ENCODE measurements around the gene FALEC. TPM values are rescaled to one million over a fixed set of nuclear protein-coding genes. Genes with fewer than 3 reads are reported as not detected.

The FALEC gene
- polyA plus RNA-seq (ENCODE audit: insufficient read depth in 1 of 5, insufficient read length in 5 of 5, low replicate concordance in 1 of 5): under 1 TPM; 0.55 to 0.95 (median 0.76) TPM
- long read RNA-seq, donor 1: 0 reads
- long read RNA-seq, donor 2: 0 reads
- long read RNA-seq, donor 3: 0 reads
- long read RNA-seq, donor 4: 0 reads
- long read RNA-seq, donor 5: 0 reads
- long read RNA-seq, donor 6: 0 reads
- long read RNA-seq, donor 7: 0 reads
- long read RNA-seq, donor 8: 0 reads

DNA sequence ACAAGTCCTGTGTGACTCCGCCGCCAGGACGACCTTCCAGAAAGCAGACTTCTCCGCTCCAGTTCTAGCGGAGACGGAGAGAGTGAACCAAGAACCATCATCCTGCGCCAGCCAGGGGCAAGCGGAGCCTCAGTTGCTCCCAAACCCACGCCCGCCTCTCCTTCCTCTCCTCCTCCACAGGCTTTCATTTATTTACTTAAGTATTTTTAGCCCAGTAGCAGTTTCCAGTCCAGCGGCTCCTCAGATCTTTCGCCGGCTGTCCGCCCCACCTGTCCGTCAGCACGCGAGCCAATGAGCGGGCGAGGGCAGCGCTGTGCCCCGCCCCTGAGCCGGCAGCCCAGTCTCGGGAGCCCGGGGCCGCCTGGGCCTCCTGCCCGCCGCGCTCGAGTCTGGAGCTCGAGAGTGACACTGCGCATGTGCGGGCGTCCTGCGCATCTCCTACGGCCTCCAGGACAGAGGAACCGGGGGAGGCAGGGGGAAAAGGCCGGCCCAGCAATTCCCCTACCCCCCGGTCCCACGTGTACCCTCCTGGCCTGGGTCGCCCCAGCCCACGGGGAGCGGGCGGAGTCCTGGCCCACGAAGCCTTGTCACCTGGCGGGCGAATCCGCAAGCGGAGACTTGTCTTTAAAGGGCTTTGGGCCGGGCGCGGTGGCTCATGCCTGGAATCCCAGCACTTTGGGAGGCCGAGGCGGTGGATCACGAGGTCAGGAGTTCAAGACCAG, at the start of gene FALEC:
FALEC (plus strand) TSS at position 425 of the 722 bp plus-strand sequence.
- peak; percentile 94 to 95 for DNase-seq

DNA sequence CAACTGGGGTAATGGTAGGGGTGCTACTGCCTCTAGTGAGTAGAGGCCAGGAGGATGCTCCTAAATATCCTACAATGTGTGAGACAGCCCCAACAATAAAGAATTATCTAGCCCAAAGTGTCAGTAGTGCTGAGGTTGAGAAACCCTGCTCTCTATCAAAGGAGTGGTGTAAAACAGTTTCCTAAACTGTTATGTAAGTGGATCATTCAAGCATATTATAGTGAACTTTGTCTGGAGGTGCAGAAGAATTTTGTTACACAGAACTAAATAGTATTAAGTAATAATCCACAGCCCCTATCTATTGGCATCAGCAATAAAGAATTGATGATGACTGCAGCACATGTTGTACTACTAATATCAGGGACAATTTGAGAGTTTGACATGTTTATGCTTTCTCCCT, 48.6 kb upstream of the FALEC start:
- no peak for DNase-seq

DNA sequence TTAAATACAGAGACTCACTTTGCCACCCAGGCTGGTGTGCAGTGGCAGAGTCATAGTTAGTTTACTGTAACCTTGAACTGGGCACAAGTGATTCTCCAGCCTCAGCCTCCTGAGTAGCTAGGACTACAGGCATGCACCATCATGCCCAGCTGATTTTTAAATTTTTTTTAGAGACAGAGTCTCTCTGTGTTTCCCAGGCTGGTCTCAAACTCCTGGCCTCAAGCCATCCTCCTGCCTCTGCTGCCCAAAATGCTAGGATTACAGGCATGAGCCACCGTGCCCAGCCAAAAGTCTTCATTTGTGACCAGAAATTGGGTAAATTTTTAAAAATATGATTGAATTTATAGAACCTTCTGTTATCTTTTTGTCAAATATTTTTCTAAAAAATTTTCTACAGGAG, 46.3 kb upstream of the FALEC start:
- no peak for DNase-seq

DNA sequence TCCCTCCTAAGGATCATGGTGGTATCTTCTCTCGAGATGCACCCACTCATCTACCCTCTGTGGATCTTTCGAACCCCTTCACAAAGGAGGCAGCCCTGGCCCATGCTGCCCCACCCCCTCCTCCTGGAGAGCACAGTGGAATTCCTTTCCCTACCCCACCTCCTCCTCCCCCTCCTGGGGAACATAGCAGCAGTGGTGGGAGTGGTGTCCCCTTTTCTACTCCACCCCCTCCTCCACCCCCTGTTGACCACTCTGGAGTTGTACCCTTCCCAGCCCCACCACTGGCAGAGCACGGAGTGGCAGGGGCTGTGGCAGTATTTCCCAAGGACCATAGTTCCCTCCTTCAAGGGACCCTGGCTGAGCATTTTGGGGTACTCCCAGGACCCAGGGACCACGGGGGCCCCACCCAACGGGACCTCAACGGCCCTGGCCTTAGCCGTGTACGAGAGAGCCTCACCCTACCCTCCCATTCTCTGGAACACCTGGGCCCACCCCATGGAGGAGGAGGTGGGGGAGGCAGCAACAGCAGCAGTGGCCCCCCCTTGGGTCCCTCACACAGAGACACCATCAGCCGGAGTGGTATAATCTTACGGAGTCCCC, 42.9 kb upstream of the FALEC start:
- no peak for DNase-seq

DNA sequence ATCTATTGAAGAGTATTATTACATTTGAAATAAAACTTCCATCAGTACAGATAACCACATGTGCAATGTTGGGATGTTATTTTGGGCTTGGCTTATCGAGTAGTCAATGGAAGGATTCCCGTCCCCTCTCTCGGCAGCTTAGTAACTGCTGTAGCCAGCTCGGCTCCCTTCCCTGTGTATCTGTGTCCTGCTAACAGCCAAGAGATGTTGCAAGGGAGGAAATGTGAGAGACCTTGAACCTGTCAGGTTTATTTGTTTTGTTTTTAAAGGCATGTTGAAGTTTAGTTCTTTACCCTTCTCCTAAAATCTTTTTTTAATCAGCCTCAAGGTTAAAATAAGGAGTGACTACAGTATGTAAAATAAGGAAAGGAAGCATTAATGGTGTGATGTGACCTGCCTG, 41.9 kb upstream of the FALEC start:
- no peak for DNase-seq

DNA sequence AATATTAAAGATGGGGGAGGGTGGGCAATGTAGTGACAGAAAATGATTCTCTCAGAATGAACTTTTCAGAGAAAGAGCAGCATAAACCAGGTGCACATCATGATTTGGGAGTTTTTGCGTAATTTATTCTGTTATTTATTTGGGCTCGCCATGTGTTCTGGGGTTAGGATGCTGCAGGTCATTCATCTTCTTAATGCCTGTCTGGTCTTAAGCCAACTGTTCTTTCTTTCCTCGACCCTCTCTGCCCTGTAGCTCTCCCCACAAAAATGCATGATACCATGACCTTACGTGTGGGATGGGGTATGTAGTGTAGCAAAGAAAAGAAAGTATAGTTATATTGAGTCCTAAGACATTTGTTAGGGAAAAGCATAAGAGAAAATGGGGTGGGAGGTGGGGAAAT, 40.7 kb upstream of the FALEC start:
- DNase-seq: no peak

DNA sequence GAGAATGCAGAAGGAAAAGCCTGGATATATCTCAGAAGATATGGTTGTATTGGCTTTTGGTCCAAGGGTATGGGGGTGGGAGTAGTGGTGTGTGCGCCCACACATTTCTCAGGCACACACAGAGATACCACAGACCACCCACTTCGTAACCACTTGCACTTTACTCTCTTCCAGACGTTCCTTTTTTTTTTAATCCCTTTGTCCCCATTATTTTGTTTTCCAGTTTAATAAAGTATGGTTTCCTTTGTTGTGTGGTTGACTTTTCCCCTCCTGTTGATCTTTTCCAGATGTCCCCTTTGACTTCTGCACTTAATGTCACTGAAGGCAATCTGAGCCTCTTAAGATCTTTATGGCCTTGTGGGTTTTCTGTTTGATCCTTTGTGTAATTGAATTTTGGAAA, 38.8 kb upstream of the FALEC start:
- no peak for DNase-seq

DNA sequence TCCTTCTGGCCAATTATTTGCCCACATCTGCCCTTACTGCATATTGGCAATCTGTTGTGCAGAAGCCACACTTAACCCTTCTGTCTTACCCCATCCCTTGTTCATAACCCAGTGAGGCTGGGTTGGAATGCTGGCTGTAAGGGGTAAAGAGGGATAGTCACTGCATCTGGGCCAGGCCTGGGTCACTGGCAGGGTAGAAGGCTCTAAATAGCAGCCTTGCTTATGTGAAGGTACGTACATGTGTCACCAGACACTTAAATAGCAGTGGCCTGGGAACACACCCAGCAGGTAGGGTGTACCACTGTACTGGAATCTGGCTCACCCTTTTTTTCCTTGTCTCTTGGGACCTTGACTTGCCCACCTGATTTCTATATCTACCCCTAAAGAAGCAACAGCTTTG, 38.2 kb upstream of the FALEC start:
- no peak for DNase-seq

DNA sequence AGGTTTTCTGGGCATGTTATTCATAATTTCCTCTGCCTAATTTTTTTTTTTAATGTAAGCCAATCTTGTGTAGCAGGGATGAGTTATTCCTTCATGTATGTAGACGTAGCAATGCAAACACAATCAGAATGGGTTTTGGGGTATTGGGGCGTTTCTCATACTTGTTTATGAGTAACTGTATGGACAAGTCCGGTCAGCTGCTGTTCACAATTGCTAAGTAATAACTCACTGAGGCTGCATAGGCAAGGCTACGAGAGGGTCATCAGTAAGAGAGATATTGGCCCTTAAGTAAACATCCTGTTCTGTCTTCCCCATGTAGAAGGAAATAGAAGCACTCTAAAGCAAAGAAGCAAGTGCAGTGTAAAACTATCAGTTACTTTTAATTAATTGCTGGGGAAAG, 37.8 kb upstream of the FALEC start:
- DNase-seq: no peak

DNA sequence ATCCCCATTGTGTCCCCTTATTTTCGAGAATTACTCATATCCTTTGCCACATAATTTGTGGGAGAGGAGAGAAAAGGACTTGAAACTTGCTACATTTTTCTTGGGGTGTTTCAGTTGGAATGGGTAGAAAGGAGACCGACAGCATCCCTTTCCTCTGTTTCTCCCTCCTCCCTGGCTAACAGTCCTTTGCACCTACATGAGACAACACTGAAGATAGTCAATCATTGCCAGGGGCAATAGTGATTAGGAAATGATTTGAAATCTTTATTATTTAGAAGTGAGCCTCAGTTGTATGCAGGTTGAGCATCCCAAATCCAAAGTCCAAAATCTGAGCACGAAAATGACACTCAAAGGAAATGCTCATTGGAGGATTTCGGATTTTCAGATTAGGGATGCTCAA, 36.2 kb upstream of the FALEC start:
- DNase-seq: no peak

DNA sequence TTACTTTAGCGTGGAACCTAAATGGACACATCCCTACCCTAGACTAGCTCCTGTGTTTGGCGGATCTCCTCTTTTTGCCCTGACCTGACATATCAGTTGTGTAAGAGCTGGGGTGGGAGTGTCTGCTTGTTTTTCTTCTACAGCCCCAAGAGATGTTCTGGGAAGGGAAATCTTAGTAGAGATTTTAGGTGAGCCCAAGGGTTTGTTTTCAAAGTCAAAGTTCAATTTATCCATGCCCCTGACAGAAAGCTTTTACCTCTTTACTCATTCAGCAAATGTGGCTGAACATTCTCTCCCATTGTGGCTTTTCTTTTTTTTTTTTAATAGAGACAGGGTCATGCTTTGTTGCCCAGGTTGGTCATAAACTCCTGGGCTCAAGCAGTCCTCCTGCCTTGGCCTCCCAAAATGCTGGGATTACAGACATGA, 35.6 kb upstream of the FALEC start:
- DNase-seq: no peak

DNA sequence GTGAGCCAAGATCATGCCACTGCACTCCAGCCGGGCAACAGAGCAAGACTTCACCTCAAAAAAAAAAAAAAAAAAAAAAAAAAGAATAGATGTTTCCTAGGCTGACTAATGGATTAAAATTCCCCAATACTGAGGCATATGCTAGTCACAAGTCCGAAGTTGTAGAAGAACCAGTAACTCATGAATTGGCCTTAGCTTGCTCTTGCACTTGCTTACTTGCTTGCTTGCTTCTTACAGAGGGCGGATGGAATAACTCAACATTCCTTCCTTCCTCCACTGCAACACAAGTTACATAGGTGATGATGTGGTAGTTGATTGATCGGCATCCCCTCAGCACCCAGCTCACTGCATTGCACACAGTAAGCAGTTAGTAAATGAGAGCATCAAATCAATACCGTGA, 31.1 kb upstream of the FALEC start:
- no peak for DNase-seq

DNA sequence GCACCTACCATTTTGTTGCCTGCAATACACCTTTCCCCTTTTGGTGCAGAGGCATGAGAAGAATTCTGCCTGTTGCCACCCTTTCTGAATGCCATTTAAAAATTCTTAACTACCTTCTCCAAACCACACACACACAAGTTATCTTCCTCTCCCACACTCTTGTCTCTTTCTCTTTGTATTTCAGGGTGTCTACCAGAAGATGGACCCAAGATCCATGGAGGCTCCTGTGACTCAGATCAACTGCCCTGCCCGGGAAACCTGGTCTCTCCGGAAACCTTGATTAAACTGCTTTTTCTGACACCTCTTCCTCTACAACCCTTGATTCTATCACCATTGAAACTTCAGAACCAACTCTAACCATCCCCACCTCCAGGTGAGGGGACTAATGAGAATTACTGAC, 30.7 kb upstream of the FALEC start:
- no peak for DNase-seq

DNA sequence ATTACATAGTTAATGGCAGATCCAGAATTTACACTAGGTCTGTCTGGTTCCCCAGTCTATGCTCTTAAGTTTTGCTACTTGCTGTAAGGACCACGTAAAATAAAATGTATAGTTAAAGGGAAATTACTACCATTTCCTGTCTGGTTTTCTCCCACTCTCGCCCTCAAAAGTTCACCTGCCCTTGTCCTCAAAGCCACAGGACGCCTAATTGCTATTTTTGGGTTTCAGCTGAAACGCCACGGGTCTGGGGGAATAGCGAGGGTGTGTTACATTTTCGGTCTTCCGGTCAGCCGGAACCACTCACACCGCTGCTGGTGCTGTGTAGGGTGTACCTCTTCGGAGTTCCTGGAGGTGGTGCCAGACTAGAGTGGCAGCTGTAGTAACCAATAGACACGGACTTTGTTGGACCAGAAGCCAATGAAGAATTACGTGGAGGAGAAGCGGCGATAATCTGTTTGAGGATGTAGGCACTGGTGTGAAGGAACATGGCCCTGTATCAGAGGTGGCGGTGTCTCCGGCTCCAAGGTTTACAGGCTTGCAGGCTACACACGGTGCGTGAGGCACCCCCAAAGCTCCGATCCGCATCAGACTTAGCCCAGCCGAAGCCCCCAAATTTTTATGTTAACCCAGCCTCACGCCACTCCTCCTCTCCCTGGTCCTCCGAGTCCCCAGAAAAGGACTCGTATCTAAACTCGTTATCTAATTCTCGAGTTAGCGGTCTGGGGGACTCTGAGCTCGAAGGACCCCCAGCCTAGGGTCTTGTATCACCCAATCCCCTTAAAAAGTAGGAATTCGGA, 28.4 kb upstream of the FALEC start, which contains the start of gene TARS2:
TARS2 (plus strand) TSS at position 454 of the 797 bp plus-strand sequence; CDS start at position 486, 32 bp downstream.
- peak; percentile 93 to 96 for DNase-seq

DNA sequence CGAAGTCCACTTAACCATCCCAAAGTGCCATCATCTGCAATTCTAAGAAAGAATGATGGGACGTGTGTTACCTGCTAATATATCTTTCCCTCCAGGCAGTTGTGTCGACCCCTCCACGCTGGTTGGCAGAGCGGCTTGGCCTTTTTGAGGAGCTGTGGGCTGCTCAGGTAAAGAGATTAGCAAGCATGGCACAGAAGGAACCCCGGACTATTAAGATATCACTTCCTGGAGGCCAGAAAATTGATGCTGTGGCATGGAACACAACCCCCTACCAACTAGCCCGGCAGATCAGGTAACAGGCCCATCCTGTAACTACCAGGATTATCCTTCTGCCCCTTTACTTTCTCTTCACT, 27.8 kb upstream of the FALEC start:
- DNase-seq: no peak

DNA sequence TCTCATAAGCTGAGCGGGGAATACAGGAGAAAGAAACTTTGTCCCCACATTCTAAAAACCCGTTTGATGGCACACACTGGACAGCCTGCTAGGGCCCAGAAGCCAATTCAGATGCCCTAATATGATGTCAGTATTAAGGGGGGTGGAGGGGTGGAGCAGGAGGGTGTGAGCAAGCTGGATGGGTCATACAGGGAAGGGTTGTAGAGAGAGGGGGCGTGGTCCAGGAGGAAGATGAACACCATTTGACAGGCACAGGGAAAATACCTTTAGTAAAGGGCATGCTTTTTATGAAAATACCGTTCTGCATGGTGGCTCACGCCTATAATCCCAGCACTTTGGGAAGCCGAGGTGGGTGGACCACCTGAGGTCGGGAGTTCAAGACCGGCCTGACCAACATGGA, 22.4 kb upstream of the FALEC start:
- DNase-seq: no peak

DNA sequence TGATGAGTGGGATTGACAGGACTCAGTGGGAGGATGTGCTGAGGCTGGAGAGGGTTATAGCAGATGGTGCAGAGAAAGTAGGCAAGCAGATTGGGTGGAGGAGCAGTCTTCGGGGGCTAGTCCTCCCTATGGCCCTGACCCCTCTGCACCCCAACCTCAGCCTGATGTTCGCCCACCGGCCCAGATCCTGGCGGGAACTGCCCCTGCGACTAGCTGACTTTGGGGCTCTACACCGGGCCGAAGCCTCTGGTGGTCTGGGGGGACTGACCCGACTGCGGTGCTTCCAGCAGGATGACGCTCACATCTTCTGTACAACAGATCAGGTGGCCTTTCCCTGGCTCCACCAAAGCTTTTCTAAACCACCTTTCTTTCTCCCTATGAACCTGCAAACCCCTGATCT, 17.2 kb upstream of the FALEC start:
- no peak for DNase-seq

DNA sequence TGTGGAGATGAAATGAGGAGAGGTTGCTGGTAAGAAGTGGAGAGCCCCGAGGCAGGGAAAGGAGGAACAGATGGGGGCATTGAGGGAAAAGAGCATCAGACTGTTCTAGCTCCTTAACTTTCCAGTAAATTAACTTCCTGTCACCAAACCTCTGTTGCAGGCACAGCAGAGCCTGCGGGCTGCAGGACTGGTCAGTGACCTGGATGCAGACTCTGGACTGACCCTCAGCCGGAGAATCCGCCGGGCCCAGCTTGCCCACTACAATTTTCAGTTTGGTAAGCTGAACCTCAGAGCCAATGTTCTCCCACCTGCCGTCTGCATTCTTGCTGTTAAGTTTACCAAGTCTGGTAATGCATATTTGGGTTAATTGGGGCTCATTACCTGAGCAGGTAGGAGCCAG, 10.1 kb upstream of the FALEC start:
- no peak for DNase-seq

DNA sequence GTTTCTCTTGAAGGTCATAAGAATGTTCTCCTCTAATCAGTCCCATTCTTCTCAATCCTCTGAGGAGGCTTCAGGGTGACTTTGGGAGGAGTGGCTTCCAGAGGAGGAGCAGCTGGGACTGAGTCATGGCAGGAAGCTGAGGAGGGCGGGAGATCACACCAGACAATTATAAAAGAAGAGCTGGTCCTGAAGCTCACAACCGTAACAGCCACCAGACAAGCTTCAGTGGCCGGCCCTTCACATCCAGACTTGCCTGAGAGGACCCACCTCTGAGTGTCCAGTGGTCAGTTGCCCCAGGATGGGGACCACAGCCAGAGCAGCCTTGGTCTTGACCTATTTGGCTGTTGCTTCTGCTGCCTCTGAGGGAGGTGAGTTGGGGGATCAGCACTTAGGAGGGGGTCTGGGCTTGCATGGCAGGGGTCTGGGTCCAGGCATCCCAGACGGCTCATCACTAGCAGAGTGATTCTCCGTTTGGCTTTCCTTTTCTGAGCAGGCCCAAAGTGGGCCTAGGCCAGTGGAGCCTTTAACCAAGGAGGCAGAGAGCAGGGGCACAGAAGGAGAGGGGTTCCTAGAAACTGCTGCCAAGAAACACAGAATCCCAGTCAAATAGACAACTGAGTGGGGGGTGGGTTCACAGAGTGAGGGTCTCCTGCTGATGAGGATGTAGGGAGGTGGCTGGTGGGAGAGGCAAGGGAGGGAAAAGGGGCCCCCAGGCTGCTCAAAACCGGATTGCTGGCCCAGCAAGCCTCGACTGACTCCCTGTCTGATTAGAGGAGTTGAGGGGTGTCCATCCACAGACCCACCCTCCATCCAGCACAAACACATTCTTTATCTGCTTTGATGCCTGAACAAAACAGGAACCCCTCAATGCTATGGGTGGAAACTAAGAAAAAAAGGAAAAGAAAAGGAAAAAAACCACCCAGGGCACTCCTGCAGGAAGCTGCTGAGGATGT, 7.4 kb upstream of the FALEC start, which contains the start of gene ECM1:
ECM1 (plus strand) TSS at position 198 of the 953 bp plus-strand sequence; CDS start at position 299, 101 bp downstream.
- DNase-seq: no peak

DNA sequence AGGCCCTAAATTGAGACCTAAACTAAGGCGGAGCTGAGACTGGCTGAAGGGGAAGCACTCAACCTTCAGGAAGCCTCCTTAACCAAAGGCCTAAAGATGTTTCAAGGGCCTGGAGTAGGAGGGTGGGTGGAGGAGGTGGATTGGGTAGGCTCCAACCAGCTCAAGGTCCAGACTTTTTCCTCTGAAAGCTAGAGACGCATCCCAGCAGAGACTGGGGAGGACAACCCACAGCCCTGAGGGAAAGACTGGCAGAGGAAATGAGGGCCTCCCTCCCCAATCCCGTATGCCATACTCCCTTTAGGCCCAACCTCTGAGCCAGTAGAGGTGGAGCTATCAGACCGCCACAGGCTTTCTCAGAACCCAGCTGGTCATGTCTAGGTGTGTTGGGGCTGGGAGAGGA, 6.6 kb upstream of the FALEC start:
- DNase-seq: no peak

DNA sequence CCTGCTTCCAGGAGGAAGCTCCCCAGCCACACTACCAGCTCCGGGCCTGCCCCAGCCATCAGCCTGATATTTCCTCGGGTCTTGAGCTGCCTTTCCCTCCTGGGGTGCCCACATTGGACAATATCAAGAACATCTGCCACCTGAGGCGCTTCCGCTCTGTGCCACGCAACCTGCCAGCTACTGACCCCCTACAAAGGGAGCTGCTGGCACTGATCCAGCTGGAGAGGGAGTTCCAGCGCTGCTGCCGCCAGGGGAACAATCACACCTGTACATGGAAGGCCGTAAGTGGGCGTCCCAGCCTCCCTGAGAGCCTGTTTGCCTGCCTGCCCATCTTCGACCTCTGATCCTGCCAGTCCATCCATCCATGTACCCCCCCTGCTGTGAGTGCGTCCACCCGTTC, 4.0 kb upstream of the FALEC start:
- DNase-seq: no peak

All from right lung (tissue), 10 donors.